Activated gamma-delta T cell treated with anti-CD3 and anti-CD28 coated beads, Interleukin-2, amount 50 U/mL, for 16 hours (primary cell): ENCODE results near the gene SGSM2.

Source experiments
- DNase-seq: peaks from one replicate; pipeline ENCODE4 v3.0.0-alpha.2; 2020; ENCODE audit warnings: low read depth

The SGSM2 gene

GRCh38 chr17:2421315-2422147 is 84.2 kb downstream of the SGSM2 start:
- no peak for DNase-seq

DNA sequence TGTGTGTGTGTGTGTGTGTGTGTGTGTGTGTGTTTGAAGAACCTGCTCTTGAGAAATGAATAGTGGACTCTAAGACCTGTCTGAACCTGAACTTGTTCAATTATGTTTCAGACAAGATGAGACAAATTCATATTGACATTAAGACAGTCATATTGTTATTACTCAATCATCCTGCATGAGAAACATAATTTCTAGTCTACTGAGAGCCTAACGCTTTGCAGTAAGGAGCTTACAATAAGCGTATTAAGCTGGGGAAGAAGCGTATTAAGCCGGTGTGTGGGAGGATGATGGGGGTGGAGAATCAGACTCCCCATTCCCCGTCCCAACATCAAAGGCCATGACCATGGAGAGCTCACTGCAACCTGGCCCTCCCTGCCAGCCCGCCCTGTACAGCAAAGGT is 86.0 kb downstream of the SGSM2 start:
- DNase-seq, result no peak

DNA sequence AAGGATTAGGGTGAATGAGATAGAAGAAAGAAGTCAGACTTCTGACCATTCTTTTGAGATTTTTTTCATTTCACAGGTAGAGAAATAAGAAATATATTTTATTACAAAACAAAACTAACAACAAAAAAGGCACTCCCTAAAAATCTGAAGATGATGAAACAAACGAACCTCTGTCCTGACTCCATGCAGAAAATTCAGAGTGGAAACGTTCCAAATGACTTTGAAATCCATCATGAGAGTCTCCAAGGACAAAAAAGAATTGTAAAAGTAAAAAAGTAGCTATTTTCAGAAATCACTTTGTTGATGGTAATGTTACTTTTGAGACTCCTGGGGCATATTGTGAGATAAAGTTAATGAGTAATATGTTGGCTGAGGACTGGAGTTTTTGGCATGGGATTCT is 89.9 kb downstream of the SGSM2 start:
- no peak for DNase-seq

DNA sequence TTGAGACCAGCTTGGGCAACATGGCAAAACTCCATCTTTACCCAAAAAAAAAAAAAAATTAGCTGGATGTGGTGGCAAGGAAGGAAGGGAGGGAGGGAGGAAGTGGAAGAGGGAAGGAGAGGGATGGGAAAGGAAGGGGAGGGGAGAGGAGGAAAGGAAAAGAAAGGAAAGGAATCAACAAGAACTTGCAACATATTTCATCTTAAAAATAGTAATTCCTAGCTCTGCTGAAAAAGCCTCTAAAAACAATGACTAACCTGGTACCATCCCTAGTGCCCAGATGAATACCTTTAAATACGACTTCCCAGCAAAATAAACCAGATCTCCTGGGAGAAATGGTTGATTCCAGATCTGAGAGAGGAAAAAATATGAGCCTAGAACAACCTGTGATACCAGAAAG is 90.6 kb downstream of the SGSM2 start:
- DNase-seq, result no peak
